K562 (cell line): ENCODE results near the gene NLRP6. TPM values are rescaled to one million over a fixed set of nuclear protein-coding genes. Genes with fewer than 3 reads are reported as not detected.

ENCODE experiments used
- ATAC-seq: fragments of 200-7000 bp; cut with Tn5 transposase; 3 replicates; pipeline ENCODE4 v1.9.1; 2020; ENCODE audit warnings: moderate library complexity
- BruUV-seq: library from RNA; stranded (reverse); fragments of 400-500 nt; replicated peaks from 2 replicates; lab custom pipeline; 2021; lab: Mats Ljungman, UMichigan
- CTCF ChIA-PET: fragments of 300-600 bp; formaldehyde crosslinking; extraction: SDS; loops from one replicate; lab custom pipeline; 2021; ENCODE audit warnings: low intra/inter-chr PET ratio; lab: Yijun Ruan, JAX
- POLR2A ChIA-PET: fragments of 300-600, 350-650 bp; sonication (Branson Sonifier 250); formaldehyde crosslinking; extraction: SDS; loops from one replicate; lab custom pipeline; 2021; ENCODE audit warnings: antibody characterized with exemption, inconsistent platforms; lab: Yijun Ruan, JAX
- DNase-seq, 4 experiments: peaks; one replicate each; pipeline versions ENCODE4 v3.0.0 to v3.0.0-alpha.2; 2011 to 2018; ENCODE audit warnings: low spot score in 3 of 4, mixed read lengths in 3 of 4; ENCODE audit errors: extremely low read depth in 1 of 4
- FAIRE-seq: peaks from 2 replicates; lab custom pipeline; 2011; peaks lifted over from hg19 to GRCh38; lab: Jason Lieb, UNC
- H2AFZ ChIP-seq: 2 replicates; pipeline ENCODE4 v1.6.0; 2011; ENCODE audit warnings: low read depth, low read length, control low read depth, inconsistent platforms
- H3K27ac ChIP-seq: fragments of 200-600 bp; 3 replicates; pipeline ENCODE4 v1.8.0; 2011; ENCODE audit warnings: low read depth, mild to moderate bottlenecking, control low read depth, inconsistent platforms, low read length, moderate library complexity, mixed read lengths; ENCODE audit errors: extremely low read depth
- H3K27me3 ChIP-seq, 2 experiments: fragments of 300-600 bp in 1 of 2; 2 replicates in 1 of 2; 3 replicates in 1 of 2; pipeline versions ENCODE4 v1.6.0 to v1.8.0; 2011; ENCODE audit warnings: inconsistent platforms in 2 of 2, low read length in 2 of 2, mild to moderate bottlenecking in 1 of 2, mixed read lengths in 1 of 2, moderate library complexity in 1 of 2; ENCODE audit not compliant: control insufficient read depth in 2 of 2, insufficient read depth in 2 of 2
- H3K36me3 ChIP-seq: fragments of 300-600 bp; 3 replicates; pipeline ENCODE4 v1.8.0; 2011; ENCODE audit warnings: mild to moderate bottlenecking, low read length, inconsistent platforms; ENCODE audit not compliant: control insufficient read depth, insufficient read depth
- H3K4me1 ChIP-seq, 2 experiments: fragments of 200-600 bp in 1 of 2; replicated peaks in 1 of 2; 2 replicates in 1 of 2; 3 replicates in 1 of 2; pipeline versions ENCODE4 v1.5.1 to v1.8.0; 2011; ENCODE audit warnings: inconsistent platforms in 2 of 2, low read length in 2 of 2, mild to moderate bottlenecking in 1 of 2, mixed read lengths in 1 of 2, moderate library complexity in 1 of 2; ENCODE audit not compliant: control insufficient read depth in 2 of 2, insufficient read depth in 2 of 2
- H3K4me2 ChIP-seq: 2 replicates; pipeline ENCODE4 v1.6.1; 2011; ENCODE audit warnings: low read length, control low read depth, inconsistent platforms, mixed read lengths; ENCODE audit not compliant: insufficient read depth
- H3K4me3 ChIP-seq: fragments of 200-600 bp; sonication (generic), shearing (Covaris generic); 2 replicates; pipeline ENCODE4 v1.5.1; 2016; ENCODE audit warnings: control low read depth, inconsistent platforms
- H3K79me2 ChIP-seq: fragments of 200-600 bp; 3 replicates; pipeline ENCODE4 v1.8.0; 2011; ENCODE audit warnings: low read length, inconsistent platforms; ENCODE audit not compliant: control insufficient read depth, insufficient read depth
- H3K9ac ChIP-seq, 2 experiments: 2 replicates each; pipeline versions ENCODE4 v1.6.0 to v1.6.1; 2011; ENCODE audit warnings: low read depth in 2 of 2, low read length in 2 of 2, control low read depth in 1 of 2, inconsistent platforms in 1 of 2, mild to moderate bottlenecking in 1 of 2, mixed read lengths in 1 of 2; ENCODE audit not compliant: insufficient read depth in 1 of 2
- H3K9me1 ChIP-seq: one replicate; pipeline ENCODE4 v1.6.0; 2011; ENCODE audit warnings: inconsistent platforms, mild to moderate bottlenecking, low read length, moderate library complexity; ENCODE audit not compliant: control insufficient read depth, insufficient read depth
- H3K9me3 ChIP-seq: replicated peaks from 2 replicates; pipeline ENCODE4 v1.5.1; 2011; ENCODE audit warnings: low read depth, low read length, inconsistent platforms; ENCODE audit not compliant: control insufficient read depth, insufficient read depth
- H4K20me1 ChIP-seq: replicated peaks from 2 replicates; pipeline ENCODE4 v1.6.1; 2011; ENCODE audit warnings: low read length, inconsistent platforms, mixed read lengths; ENCODE audit not compliant: control insufficient read depth, insufficient read depth
- CHD1 ChIP-seq: fragments of 200-600 bp; sonication (generic); IDR thresholded peaks from one replicate; pipeline ENCODE4 v1.6.1; 2012; ENCODE audit warnings: mild to moderate bottlenecking, moderate library complexity, low read length, inconsistent platforms
- CXXC5 ChIP-seq: fragments of 250-450 bp; sonication (Bioruptor Pico); IDR thresholded peaks from 2 replicates; pipeline ENCODE4 v1.8.0; 2022; ENCODE audit warnings: inconsistent platforms, mild to moderate bottlenecking, moderate library complexity
- EHMT2 ChIP-seq: fragments of 450-650 bp; IDR thresholded peaks from 2 replicates; pipeline ENCODE4 v1.6.1; 2018; ENCODE audit warnings: antibody characterized with exemption
- FOXO4 ChIP-seq: fragments of 450-650 bp; formaldehyde crosslinking; IDR thresholded peaks from 2 replicates; pipeline ENCODE4 v1.4.0; 2020; ENCODE audit warnings: mild to moderate bottlenecking, moderate library complexity
- HDAC2 ChIP-seq: fragments of 450-650 bp; IDR thresholded peaks from 2 replicates; pipeline ENCODE4 v1.6.1; 2016; ENCODE audit warnings: mild to moderate bottlenecking
- KLF1 ChIP-seq: fragments of 450-650 bp; IDR thresholded peaks from 2 replicates; pipeline ENCODE4 v1.6.1; 2016; ENCODE audit warnings: missing genetic modification characterization, missing compliant biosample characterization
- KLF6 ChIP-seq: fragments of 250-450 bp; sonication (Bioruptor Pico); IDR thresholded peaks from 2 replicates; pipeline ENCODE4 v1.4.0; 2020; ENCODE audit warnings: mild to moderate bottlenecking, moderate library complexity, borderline replicate concordance
- L3MBTL2 ChIP-seq: fragments of 450-650 bp; IDR thresholded peaks from 2 replicates; pipeline ENCODE4 v1.6.1; 2016; ENCODE audit warnings: mild to moderate bottlenecking, moderate library complexity
- POLR2H ChIP-seq: IDR thresholded peaks from 2 replicates; pipeline ENCODE4 v1.6.1; 2016; ENCODE audit warnings: missing genetic modification characterization, low read depth, mild to moderate bottlenecking, control low read depth, missing compliant biosample characterization, moderate library complexity
- SRSF1 ChIP-seq: fragments of 200-400 bp; formaldehyde crosslinking; IDR thresholded peaks from 2 replicates; pipeline ENCODE4 v1.6.1; 2017; ENCODE audit warnings: mild to moderate bottlenecking, low read depth, low read length, moderate library complexity
- XRCC5 ChIP-seq: fragments of 200-400 bp; formaldehyde crosslinking; IDR thresholded peaks from 2 replicates; pipeline ENCODE4 v1.6.1; 2017; ENCODE audit warnings: low read depth, mild to moderate bottlenecking, low read length
- ZC3H11A ChIP-seq: IDR thresholded peaks from 2 replicates; pipeline ENCODE4 v1.6.1; 2012; ENCODE audit warnings: low read depth, low read length, improper control_type of control experiment
- ZEB2 ChIP-seq: fragments of 450-650 bp; IDR thresholded peaks from 2 replicates; pipeline ENCODE4 v1.6.1; 2016
- ZFP1 ChIP-seq: fragments of 450-650 bp; formaldehyde crosslinking; IDR thresholded peaks from 2 replicates; pipeline ENCODE4 v1.4.0; 2020; ENCODE audit warnings: mild to moderate bottlenecking, mixed read lengths
- WGBS: fragments of 100-300 bp; shearing (Covaris generic); methylation state at CpG from one replicate; pipeline ENCODE4 v1.1.6; 2016; ENCODE audit warnings: low coverage, mixed read lengths; ENCODE audit not compliant: insufficient coverage; ENCODE audit errors: missing lambda C conversion rate; 5-methylcytosine and 5-hydroxymethylcytosine counted together
- in situ Hi-C: fragments of 300-500 bp; cut with MboI; formaldehyde crosslinking; loops from 4 replicates; pipeline ENCODE4 v1.15.0; 2018; ENCODE audit warnings: inconsistent platforms, mixed read lengths
- intact Hi-C: fragments of 100-400 bp; cut with micrococcal nuclease; formaldehyde crosslinking; loops from 2 replicates; pipeline ENCODE4 v1.14.2; 2022
- polyA plus RNA-seq, 8 experiments: library from polyadenylated mRNA; depleted of rRNA in 4 of 8; stranded (reverse) in 5 of 8; unstranded in 3 of 8; fragments of >200 nt; fragmentation: Nextera tagmentation in 2 of 8; fragmentation: Illumina TruSeq in 1 of 8; extraction: Ambion mirVana in 2 of 8; extraction: Trizol in 1 of 8; gene quantifications; 2 replicates each; pipeline versions ENCODE4 v1.2.1 to v1.2.3, GENCODE V29; 2011 to 2014; ENCODE audit warnings: inconsistent platforms in 1 of 8, missing spikeins in 1 of 8
- total RNA-seq, 7 experiments: library from RNA; depleted of rRNA in 6 of 7; stranded (reverse); fragments of >200 nt in 6 of 7; fragmentation: Illumina TruSeq in 2 of 7; extraction: Trizol in 2 of 7; gene quantifications; 2 replicates each; pipeline versions ENCODE4 v1.2.1 to v1.2.3, GENCODE V29; 2011 to 2021; ENCODE audit warnings: low replicate concordance in 1 of 7
- TF ChIP-seq, protein P1 (sequence below): fragments of 450-650 bp; IDR thresholded peaks from 2 replicates; pipeline ENCODE4 v1.6.1; 2017; ENCODE audit warnings: antibody characterized with exemption, mild to moderate bottlenecking
- TF ChIP-seq, protein P2 (sequence below): fragments of 450-650 bp; formaldehyde crosslinking; IDR thresholded peaks from 2 replicates; pipeline ENCODE4 v1.4.0; 2020; ENCODE audit warnings: mild to moderate bottlenecking, mixed read lengths

The NLRP6 gene
- total and polyA plus RNA-seq, 9 of the 15 experiments (the other 6 are each of a cell fraction or from before 2014, with no cell fraction given) = 0.03 to 0.18 (median 0.15) TPM; not detected in 5

DNA sequence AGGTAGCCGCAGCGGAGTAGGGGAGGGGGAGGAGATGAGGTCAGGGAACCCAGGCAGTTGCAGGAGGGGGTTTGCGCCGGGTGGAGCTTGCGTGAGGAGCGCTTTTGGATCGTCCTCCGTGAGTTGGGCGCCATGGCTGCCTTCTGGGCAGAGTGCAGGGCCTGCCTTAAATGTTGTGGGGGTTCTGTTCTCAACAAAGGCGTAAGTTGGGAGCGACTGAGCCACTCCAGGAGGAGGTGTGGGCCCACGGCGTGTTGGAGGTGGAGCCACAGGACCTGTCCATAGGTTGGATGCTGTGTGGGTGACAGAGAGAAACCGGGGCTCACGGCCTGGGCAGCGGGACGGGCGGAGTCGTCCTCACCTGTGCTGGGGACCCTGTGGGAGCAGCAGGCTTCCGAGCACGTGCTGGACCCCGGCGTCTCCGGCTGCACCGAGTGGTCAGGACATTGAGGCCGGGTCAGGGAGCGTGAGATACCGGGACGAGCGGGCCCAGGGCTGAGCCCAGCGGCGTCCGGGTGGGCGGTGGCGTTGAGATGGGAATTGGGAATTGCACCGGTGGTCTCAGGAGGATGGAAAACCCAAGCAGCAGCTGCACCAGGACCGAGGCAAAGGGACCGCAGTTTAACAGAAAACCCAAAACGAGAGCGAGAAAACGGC, 9.7 kb downstream of the NLRP6 start:
- BruUV-seq = TSS peak; percentile 49
- intact Hi-C loops = no loop called here
- POLR2A ChIA-PET = interaction anchor here (0.6 to 1.4 kb wide), 5 partner anchors 8 to 151 kb away, joined by 3 to 4 read pairs (median 3); partner anchors contain the start of gene NLRP6
- ATAC-seq (peak; percentile 57), DNase-seq (peak; percentile 48 to 62 (median 59)), FAIRE-seq (peak; percentile 55)
- Histone ChIP-seq H3K9ac (peak overlapping the region; percentile 87 to 99), H3K4me1 (peaks cover 15 to 84% of the 10 kb centered on the region in 2 experiments; a peak in 4 of 5 replicates), H3K27me3 (no peaks in the 10 kb centered on the region), H4K20me1 (no peaks in the 10 kb centered on the region), H3K27ac (peak overlapping the region; percentile 85), H3K9me3 (no peaks in the 10 kb centered on the region), H3K36me3 (peaks cover 33% of the 10 kb centered on the region; the same call in 2 of the 3 replicates), H3K4me2 (peak overlapping the region; percentile 85), H3K9me1 (no peaks in the 10 kb centered on the region), H3K4me3 (peak overlapping the region; percentile 58), H3K79me2 (peaks cover 37% of the 10 kb centered on the region), H2AFZ (peak overlapping the region; percentile 16)
- in situ Hi-C loops = no loop called here
- 1% methylated on average over 40 of the region's 41 CpGs for WGBS
- CTCF ChIA-PET = no interaction called here
- TF ChIP-seq ZEB2 (0 out of 2 replicates have a peak, but pooled peaks have one; percentile 23), ZC3H11A (no peak), SRSF1 (no peak), KLF1 (tag) (0 out of 2 replicates have a peak, but pooled peaks have one; percentile 17), POLR2H (no peak), XRCC5 (0 out of 2 replicates have a peak, but pooled peaks have one; percentile 33), KLF6 (CRISPR knock-in tag) (no peak), EHMT2 (no peak), HDAC2 (0 out of 2 replicates have a peak, but pooled peaks have one; percentile 25), ZFP1 (no peak), L3MBTL2 (peak; percentile 86), CXXC5 (CRISPR knock-in tag) (peak; percentile 13; the same call in 1 of the 2 replicates), CHD1 (peak; percentile 41), FOXO4 (CRISPR knock-in tag) (no peak)
- TF ChIP-seq, protein P1, sequence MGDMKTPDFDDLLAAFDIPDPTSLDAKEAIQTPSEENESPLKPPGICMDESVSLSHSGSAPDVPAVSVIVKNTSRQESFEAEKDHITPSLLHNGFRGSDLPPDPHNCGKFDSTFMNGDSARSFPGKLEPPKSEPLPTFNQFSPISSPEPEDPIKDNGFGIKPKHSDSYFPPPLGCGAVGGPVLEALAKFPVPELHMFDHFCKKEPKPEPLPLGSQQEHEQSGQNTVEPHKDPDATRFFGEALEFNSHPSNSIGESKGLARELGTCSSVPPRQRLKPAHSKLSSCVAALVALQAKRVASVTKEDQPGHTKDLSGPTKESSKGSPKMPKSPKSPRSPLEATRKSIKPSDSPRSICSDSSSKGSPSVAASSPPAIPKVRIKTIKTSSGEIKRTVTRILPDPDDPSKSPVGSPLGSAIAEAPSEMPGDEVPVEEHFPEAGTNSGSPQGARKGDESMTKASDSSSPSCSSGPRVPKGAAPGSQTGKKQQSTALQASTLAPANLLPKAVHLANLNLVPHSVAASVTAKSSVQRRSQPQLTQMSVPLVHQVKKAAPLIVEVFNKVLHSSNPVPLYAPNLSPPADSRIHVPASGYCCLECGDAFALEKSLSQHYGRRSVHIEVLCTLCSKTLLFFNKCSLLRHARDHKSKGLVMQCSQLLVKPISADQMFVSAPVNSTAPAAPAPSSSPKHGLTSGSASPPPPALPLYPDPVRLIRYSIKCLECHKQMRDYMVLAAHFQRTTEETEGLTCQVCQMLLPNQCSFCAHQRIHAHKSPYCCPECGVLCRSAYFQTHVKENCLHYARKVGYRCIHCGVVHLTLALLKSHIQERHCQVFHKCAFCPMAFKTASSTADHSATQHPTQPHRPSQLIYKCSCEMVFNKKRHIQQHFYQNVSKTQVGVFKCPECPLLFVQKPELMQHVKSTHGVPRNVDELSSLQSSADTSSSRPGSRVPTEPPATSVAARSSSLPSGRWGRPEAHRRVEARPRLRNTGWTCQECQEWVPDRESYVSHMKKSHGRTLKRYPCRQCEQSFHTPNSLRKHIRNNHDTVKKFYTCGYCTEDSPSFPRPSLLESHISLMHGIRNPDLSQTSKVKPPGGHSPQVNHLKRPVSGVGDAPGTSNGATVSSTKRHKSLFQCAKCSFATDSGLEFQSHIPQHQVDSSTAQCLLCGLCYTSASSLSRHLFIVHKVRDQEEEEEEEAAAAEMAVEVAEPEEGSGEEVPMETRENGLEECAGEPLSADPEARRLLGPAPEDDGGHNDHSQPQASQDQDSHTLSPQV = peak; percentile 65; the same call in 1 of the 2 replicates
- TF ChIP-seq, protein P2, sequence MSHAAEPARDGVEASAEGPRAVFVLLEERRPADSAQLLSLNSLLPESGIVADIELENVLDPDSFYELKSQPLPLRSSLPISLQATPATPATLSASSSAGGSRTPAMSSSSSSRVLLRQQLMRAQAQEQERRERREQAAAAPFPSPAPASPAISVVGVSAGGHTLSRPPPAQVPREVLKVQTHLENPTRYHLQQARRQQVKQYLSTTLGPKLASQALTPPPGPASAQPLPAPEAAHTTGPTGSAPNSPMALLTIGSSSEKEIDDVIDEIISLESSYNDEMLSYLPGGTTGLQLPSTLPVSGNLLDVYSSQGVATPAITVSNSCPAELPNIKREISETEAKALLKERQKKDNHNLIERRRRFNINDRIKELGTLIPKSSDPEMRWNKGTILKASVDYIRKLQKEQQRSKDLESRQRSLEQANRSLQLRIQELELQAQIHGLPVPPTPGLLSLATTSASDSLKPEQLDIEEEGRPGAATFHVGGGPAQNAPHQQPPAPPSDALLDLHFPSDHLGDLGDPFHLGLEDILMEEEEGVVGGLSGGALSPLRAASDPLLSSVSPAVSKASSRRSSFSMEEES (CRISPR knock-in tag) = no peak
